NK-92 treated with Interleukin-12 subunit alpha and Interleukin-12 subunit beta, amount 100 ng/mL, for 24 hours (cell line): ENCODE data around the gene AHCTF1.

Experiments used
- DNase-seq: peaks from one replicate; lab custom pipeline; 2025; lab: John Stamatoyannopoulos, UW

AHCTF1 gene, protein sequence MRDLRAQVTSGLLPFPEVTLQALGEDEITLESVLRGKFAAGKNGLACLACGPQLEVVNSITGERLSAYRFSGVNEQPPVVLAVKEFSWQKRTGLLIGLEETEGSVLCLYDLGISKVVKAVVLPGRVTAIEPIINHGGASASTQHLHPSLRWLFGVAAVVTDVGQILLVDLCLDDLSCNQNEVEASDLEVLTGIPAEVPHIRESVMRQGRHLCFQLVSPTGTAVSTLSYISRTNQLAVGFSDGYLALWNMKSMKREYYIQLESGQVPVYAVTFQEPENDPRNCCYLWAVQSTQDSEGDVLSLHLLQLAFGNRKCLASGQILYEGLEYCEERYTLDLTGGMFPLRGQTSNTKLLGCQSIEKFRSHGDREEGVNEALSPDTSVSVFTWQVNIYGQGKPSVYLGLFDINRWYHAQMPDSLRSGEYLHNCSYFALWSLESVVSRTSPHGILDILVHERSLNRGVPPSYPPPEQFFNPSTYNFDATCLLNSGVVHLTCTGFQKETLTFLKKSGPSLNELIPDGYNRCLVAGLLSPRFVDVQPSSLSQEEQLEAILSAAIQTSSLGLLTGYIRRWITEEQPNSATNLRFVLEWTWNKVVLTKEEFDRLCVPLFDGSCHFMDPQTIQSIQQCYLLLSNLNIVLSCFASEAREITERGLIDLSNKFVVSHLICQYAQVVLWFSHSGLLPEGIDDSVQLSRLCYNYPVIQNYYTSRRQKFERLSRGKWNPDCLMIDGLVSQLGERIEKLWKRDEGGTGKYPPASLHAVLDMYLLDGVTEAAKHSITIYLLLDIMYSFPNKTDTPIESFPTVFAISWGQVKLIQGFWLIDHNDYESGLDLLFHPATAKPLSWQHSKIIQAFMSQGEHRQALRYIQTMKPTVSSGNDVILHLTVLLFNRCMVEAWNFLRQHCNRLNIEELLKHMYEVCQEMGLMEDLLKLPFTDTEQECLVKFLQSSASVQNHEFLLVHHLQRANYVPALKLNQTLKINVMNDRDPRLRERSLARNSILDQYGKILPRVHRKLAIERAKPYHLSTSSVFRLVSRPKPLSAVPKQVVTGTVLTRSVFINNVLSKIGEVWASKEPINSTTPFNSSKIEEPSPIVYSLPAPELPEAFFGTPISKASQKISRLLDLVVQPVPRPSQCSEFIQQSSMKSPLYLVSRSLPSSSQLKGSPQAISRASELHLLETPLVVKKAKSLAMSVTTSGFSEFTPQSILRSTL (N-terminal part only)

DNA sequence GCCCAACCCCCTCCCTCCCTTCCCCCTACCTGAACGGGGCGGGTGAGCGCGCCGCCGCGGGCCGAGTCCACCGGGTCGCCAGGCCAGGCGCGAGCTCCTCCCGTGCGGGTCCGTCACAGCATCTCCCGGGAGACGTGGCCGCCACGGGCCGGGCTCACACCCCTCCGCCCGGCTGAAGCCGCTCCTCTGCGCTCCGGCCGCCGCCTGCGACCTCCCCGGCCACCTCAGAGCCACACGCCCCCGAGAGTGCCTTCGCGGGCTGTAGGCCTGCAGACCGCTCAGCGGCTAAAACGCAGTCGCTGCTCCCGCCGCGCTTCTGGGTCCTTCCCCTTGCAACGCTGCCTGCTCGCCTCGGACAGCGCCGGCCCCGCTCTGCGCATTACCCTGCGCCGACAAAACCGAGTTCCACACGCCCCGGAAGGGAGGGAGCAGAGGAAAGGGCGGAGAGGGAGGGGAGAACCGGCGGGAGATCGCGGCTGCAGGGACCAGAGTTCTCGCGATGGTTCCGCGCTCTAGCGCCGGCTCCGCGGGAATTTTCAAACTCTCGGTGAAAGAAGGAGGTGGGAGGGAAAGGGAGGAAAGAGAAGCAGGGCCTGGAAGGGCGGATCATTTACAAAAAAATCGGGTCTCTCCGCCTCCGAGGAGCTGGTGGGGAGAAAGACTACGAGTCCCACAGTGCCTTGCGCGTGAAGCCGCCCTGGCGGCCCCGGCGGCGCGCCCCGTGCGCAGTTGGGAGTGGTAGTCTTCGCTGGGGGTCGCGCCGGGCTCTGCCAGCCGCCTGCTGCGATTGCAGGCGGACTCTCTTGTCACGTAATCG, at the start of gene AHCTF1:
AHCTF1 (minus strand) TSS at position 400 of the 817 bp plus-strand sequence. CDS start 13,578 bp downstream, outside the sequence.
- peak; percentile 91 for DNase-seq

DNA sequence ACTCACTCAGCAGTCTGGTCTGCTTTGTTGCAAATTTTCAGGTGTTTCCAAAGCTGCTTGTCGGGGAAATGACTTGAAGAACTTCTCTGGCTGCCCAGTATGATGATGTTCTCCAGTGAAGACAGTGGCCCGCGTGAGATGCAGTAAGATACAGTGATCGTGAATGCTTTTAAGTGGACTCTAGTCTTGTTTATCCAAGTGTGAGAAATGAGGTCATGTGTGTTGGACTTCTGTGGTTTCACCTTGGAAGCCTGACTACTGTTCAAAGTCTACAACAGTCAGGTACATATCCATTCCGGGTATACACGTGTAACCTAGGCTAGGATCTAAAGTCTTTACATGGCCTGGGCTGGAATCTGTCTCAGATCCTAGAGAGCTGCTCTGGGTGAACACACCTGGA, 47.0 kb upstream of the AHCTF1 start:
- no peak for DNase-seq

DNA sequence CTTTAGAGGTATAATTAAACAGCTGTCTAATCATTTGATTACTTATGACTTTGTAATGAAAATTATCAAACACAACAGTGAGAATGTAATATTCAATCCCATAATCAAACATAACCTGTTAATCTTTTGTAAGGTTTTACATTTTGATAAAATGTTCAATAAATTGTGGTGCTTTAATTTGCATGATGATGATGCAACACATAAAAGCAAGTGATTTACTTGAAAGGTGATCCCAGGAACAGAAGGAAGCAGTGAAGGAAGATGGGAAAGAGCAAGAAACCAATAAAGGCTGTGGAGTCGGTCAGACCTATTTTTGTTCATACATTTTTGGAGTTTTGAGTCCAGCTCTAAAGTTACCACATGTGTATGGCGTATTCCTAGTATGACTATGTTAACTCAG, 46.5 kb upstream of the AHCTF1 start:
- DNase-seq: no peak

DNA sequence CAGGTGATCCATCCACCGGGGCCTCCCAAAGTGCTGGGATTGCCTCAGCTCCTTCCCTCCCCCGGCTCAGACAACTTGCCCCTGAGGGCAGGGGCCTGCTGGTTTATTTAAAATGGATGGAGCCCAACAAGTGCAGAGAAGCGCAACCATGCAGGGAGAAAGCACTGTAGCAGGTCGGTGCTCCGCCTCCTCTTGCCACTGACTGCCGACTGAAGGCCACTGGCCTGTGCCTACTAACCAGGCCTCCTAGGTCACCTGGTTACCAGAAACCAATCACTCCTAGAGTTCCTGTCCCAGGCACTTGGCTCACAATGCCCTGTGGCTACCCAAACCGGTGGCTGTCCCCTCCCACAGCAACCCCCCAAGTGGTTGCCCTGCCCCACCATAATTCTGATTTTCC, 40.2 kb upstream of the AHCTF1 start:
- no peak for DNase-seq

DNA sequence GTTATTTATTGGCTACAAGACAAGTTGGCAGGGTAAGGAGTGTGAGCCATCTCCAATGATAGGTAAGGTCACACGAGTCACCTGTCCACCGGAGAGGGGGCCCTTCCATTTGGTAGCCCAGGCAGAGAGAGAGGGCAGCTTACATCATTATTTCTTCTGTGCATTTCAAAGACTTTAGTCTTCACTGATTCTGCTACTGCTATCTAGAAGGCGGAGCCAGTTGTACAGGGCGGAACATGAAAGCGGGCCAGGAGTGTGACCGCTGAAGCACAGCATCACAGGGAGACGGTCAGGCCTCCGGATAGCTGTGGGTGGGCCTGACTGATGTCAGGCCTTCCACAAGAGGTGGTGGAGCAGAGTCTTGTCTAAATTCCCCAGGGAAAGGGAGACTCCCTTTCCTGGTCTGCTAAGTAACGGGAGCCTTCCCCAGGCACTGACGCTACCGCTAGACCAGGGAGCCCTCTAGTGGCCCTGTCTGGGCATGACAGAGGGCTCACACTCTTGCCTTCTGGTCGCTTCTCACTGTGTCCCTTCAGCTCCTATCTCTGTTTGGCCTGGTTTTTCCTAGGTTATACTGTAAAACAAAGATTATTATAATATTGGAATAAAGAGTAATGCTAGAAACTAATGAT, 39.5 kb upstream of the AHCTF1 start:
- DNase-seq: peak; percentile 17

DNA sequence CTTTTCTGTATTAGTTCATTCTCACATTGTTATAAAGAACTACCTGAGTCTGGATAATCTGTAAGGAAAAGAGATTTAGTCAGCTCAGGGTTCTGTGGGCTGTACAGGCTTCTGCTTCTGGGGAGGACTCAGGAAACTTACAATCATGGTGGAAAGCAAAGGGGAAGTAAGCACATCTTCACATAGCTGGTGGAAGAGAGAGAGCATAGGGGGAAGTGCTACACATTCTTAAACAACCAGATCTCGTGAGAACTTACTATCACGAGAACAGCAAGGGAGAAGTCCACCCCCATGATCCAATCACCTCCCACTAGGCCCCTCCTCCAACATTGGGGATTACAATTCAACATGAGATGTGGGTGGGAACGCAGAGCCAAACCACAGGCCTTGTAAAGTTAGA, 37.9 kb upstream of the AHCTF1 start:
- DNase-seq: no peak

DNA sequence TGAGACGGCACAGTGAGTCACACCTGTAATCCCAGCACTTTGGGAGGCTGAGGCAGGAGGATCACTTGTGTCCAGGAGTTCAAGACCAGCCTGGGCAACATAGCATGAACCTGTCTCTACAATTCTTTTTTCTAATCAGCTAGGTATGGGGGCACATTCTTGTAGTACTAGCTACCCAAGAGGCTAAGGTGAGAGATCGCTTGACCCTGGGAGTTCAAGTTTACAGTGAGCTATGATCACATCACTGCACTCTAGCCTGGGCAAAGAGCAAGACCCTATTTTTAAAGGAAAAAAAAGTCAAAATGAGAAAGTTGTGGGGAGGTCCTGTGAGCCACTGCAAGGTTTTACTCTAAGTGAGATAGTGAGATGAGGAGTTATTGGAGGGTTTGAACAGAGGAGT, 34.8 kb upstream of the AHCTF1 start:
- DNase-seq: no peak

DNA sequence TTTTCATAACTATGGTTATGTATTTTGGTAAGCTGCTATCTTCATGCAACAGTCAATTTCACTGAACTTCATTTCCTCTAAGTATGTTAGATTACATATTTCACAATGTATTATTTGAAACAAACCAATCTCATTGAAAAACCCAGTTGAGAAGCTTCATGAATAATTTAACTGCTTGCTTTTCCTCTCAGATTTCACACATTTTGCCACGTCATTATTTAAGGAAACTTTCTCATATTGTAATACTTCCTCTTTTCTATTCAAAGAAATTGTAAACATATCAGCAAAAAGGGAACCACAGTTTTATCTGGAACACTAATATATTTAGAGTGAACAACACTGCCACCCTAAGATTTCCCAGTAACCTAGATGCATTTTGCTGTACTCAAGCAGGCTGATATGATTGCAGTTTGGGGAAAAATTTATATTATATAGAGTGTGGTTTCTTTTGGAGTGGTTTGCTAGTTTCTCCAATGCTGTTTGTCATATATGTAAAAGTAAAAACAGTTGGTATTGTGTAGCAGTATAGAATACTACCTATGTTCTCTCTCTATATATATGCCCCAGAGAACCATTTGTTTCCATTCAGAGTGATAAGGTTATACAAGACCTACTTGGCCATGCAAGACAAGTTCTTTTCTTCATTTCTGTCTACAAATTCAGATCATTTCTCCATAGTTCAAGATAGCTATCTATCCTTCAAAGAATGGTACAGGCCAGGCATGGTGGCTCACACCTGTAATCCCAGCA, 28.4 kb upstream of the AHCTF1 start:
- no peak for DNase-seq

DNA sequence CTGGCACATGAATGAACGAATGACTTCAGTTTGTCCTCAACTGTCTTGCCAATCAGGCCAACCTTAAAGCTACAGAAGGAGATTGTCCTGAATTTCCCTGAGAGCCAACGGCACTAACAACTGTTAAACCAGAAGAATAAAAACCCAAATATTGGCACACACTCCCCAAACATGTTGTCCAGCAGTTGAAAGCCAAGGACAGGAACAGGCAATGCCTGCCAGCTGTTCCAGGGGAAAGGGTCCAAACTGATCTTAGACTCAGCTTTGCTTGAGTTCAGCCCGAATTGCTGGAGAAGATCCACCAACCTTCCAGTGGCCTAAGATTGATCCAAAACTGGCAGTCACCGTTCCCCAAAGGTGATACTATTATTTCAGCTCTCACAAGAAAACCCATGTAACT, 22.4 kb upstream of the AHCTF1 start:
- no peak for DNase-seq

DNA sequence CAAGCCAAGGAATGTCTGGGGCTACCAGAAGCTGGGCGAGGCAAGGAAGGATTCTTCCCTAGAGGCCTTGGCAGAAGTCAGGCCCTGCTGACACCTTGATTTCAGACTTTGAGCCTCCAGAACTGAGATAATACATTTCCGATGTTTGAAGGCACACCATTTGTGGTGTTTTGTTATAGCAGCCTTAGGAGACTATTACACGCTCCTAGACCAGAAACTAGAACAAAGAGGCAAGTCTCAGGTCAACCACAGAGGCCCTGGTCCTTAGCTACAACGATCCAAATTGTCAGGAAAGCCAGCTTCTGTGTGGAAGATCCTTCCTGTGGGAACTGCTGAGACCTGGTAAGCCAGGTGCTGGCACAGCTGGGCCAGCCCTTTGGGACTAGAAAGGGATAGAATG, 19.7 kb upstream of the AHCTF1 start:
- DNase-seq: no peak

DNA sequence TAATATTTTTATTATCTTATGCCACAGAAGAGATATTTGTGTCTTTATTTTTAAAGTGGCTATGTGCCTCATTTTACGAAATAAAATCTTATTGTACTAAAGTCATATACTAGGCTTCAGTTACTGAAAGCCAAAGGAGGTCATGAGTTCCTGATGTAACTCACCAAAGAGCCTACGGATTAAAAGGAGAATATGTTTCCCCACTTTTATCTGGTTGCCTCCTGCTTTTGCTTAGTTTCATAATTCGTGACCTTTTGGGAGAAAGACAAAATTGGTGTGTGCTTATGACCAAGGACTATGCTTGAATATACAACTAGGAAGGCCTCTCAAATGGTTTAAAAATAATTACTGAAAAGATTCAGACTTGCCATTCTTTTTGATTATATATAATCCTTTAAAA, 18.2 kb upstream of the AHCTF1 start:
- DNase-seq: no peak

DNA sequence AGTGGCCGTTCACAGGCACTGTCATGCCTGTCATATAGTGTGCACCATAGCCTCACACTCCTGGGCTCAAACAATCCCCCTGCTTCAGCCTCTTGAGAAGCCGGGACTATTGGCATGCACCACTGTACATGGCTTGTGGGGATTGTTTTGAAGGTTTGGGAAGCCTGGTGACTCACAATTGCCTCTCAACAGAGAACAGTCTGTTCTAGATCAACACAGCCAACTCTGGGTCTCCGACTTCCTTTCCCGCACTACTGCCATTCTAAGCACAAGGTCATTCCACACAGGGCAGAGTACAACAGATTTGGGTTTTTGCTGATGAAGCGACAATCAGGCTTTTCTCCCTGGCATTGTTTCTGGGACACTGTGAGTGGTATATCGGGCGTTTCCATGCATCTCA, 15.5 kb upstream of the AHCTF1 start:
- no peak for DNase-seq

DNA sequence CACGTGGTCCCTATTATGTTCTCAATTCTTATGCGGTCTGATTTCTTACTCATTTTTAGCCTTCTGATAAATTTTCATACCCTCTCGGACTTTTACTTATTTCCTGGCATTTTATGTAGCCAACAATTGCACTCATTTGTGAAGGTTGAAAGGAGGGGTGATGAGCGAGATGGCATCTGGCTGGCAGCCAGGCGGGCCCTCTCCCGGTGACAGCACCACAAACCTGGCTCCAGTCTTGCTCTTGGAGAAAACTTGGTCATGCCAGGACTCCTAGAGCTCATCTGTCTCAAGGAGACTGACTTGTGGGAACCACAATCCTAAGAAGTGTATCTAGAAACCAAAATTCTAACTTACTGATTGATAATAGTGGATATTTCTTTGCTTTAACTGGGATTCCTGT, 14.6 kb upstream of the AHCTF1 start:
- DNase-seq: no peak

DNA sequence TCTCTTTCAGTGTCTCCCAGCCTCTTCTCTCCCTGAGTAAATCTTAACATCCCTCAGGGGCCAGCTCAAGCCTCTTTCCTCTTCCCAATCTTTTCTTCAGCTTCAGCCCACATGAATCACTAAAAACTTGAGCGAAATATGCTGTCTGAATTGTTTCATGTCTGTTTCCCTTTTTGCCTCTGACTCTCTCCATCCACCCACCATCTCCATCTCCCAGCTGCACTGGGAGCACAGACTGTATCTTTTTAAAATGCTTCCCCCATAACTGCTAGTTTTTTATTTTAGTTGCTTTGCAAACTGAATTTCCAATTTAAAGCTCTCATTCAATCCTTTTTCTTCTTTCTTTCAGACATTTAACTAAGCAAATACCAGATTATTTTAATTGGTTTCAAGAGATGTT, 3.0 kb upstream of the AHCTF1 start:
- no peak for DNase-seq

DNA sequence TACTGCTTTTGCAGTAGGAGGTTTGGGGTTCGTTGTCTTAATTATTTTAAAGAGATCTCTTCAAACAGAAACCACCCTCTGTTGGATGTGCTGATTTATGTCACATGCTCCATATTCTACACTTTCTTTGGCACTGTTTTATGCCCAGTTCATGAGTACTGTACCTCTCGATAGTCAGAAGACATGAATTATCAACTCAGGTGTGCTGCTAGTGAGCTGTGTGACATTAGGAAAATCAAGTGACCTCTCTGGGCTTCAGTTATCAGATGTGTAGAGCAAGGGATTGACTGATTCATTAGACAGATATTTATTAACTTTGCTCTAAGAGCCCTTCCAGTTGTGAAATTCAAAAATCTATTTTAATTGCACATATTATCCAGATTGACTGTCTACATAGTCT, 2.1 kb upstream of the AHCTF1 start:
- no peak for DNase-seq

DNA sequence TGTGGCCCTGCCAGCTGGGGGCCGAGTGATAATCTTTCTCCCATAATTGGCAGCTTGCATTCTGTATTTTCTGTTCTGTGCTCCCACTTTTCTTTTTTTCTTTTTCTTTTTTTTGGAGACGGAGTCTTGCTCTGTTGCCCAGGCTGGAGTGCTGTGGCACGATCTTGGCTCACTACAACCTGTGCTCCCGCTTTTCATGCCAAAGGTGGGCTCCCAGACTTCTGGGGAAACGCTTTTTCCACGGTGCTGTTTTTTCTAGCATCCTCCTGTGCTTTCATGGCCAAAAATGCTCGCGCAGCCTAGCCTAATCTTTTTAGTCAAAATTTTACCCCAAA, 585 bp upstream of the AHCTF1 start:
- no peak for DNase-seq

DNA sequence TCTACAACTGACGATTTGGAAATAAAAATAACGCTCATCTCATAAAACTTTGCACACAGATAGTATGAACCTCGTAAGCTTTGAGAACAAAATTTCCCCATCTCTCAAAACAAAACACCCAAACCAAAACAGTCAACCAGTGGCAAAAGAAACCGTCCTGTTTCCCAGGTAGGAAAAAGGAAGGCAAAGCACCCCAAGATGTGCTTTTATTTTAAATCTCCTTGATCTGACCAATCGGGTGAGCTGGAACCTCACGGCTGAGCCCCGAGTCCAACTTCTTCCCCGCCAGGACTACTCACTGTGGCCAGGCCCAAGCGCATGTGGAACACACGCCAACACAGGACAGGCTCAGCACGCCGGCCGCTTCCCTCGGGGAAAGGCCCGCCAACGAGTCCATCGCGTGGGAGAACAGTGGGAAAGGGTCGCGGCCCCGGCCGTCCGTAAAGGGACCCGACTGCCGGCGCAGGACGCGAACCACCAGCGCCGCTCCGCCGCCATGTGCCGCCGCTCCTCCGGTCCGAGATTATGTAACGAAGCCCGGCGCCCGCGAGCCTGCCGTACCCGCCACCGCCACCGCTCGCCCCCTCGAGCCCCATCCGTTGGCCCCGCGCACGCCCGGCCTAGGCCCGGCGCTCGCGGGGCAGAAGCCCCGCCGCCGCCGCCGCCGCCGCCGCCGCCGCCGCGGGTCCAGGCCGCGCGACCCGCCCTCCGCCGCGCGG, 759 bp downstream of the AHCTF1 start:
- DNase-seq: peak; percentile 52

DNA sequence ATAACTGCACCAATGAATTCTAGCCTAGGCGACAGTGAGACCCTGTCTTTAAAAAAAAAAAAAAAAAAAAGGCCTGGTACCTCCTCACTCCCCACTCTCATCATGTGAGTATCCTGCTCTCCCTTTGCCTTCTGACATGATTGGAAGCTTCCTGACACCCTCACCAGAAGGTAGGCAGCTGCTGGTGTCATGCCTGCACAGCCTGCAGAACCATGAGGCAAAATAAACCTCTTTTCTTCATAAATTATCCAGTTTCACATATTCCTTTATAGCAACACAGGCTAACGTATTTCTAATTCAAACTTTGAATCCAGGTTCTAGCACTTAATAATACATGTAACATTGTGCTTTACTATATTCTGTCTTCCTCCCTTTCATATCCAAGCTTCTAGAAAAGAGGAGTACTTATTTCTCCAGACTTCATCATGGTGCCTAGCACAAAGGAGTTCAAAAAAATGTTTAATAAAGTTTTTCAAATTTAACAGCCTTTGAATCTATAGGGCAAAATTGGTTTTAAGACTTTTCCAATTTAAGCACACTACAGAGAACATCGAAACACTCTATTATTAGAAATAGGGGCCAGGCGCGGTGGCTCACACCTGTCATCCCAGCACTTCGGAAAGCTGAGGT, 5.6 kb downstream of the AHCTF1 start:
- DNase-seq: no peak

DNA sequence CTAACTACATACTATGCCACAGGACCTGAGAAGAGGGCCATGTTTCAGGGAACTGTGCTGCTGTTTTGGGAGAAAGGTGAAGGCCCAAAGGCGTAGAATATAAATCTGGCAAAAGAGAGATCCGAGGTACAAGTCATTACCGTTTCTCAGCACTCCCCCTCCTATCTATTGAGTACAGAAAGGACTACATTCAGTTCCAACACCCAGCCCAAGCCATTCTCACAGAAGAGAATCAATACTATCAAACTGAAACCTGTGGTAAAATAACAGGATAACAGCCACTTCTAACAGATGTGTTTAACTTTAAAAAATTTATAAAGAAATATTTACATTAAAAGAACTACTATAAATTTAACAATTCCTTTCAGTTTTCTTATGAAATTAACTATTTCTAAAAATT, 7.8 kb downstream of the AHCTF1 start:
- DNase-seq: no peak
